HG02798 (cell line): ENCODE measurements around the gene PTPRN2.

Experiments used
- ATAC-seq: cut with Tn5 transposase; IDR thresholded peaks from one replicate; pipeline ENCODE4 v1.9.1; 2021; ENCODE audit warnings: mild to moderate bottlenecking; ENCODE audit not compliant: unreplicated experiment, poor library complexity

The PTPRN2 gene

DNA sequence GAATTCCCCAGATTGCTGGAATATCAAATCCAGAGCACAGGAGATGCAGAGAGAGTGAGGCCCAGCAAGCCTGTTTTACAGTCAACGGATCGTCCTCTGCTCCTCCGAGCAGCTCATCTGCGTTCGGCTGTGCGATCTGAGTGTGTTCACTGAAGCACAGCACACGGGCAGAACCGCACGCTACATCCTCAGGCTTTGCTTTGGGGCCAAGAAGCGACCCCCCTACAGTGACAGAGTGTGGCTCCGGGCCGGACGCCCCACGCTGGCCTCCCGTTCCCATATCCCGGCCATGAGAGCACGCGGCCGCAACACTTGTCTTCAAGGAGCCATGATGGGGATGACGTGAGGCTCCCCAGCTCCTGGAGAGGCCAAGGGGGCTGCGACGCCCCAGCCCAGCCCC, 819.4 kb downstream of the PTPRN2 start:
- ATAC-seq = no peak

DNA sequence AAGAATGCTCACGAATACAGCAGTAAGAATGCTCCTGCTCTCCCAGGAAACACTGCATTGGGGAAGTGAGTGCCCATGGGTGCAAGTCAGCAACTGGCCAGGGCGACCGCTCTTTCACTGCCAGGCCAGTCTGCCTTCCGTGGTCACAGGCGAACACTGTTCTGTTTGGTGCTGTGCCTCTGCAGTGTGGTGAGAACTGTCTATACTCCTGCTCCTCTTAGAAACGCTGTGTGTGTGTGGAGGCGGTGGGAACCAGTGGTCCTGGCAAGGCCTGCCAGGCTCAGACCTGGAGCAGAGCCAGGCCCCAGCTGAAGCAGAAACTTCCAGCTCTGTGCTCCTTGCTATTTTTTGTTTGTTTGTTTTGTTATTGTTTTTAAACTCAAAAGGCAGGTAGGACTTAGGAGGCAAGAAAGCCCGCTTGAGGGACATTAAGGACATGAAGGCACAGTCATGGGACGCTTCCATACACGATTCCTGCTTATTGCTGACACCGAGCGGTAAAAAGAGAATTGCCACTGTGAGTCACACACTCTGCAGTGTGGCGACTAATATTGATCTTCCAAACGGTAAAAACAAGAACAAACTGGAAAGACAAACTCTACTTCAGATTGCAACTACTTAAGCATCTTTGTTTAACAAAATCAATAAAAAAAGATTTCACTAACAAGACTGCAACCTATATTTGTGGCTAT, 820.0 kb downstream of the PTPRN2 start:
- ATAC-seq = no peak

DNA sequence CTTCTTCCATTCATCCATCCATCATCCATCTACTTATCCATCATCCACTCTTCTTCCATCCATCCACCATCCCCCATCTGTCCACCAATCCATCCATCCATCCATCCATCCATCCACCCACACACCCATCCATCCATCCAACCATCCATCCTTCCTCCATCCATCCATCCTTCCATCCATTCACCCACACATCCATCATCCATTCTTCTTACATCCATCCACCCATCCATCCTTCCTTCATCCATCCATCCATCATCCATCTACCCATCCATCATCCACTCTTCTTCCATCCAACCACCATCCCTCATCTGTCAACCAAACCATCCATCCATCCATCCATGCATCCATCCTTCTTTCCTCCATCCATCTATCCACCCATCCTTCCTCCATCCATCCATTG, 821.5 kb downstream of the PTPRN2 start:
- no peak for ATAC-seq

DNA sequence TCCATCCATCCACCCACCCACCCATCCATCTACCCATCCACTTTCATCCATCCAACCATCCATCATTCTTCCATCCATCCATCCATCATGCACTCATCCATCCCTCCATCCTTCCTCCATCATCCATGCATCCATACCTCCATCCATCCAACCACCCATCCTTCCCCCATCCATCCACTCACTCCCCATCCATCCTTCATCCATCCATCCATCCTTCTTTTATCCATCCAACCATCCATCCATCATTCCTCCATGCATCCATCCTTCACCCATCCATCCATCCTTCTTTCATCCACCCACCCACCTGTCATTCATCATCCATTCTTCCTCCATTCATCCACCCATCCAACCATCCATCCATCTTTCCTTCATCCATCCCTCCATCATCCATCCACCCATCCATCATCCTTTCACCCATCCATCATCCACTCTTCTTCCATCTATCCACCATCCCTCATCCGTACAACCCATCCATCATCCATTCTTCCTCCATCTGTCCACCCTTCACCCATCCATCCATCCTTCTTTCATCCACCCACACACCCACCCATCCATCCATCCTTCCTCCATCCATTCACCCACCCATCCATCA, 822.6 kb downstream of the PTPRN2 start:
- no peak for ATAC-seq

DNA sequence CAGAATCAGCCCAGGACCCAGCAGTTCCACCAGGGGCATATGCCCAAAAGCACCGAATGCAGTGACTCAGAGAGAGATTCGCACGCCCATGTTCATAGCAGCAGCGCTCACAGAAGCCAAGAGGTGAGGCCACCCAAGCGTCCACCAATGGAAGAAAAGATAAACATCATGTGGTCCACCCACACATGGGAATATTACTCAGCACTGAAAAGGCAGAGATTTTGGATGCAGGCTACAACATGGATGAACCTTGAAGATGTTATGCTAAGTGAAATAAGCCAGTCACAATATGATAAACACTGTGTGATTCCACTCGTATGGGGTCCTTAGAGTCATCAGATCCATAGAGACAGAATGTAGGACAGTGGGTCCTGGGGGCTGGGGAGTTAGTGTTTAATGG, 823.4 kb downstream of the PTPRN2 start:
- ATAC-seq = no peak

DNA sequence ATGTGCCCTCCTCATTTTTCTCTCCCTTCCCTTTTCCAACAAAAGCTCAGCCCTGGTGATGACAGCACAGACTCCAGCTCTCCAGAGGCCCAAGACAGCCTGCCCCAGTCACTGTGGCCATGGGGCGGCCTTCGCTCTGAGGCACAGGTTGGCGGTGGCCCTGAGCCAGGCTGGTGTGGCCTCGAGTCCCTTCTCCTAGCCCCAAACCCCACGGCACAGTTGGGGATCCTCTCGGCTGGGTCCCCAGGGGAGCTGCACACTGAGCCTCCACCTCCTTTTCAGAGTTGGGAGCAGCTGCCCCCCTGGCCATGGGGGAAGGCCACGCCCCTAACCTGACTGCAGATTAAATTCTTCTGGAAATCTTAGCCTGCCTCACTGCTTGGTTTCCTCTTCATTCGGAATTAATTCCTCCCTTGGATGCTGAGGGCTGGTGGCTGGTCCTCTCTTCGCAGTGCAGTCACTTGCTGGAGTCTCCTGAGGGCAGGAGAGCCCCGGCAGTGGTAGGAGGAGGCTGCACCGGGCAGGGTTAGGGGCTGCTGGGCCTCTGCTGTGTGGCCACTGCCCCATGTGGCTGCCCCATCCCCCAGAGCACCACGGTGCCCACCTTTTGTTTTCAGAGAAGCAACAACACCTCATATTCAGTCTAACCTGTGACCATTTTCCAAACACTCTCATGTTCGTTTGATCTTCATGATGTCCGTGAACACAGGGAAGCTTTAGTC, 824.2 kb downstream of the PTPRN2 start:
- no peak for ATAC-seq

DNA sequence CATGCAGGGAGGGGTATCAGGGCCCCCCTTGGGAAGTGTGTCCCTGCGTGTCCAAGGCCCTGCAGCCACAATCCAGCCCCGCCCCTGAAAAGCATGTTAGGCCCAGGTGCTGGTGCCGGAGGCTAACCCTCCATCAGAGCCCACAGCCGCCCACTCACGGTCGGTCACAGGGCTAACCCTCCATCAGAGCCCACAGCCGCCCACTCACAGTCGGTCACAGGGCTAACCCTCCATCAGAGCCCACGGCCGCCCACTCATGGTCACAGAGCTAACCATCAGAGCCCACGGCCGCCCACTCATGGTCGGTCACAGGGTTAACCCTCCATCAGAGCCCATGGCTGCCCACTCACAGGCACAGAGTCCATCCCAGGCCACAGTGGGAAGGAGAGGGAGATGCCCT, 824.8 kb downstream of the PTPRN2 start:
- ATAC-seq = no peak

DNA sequence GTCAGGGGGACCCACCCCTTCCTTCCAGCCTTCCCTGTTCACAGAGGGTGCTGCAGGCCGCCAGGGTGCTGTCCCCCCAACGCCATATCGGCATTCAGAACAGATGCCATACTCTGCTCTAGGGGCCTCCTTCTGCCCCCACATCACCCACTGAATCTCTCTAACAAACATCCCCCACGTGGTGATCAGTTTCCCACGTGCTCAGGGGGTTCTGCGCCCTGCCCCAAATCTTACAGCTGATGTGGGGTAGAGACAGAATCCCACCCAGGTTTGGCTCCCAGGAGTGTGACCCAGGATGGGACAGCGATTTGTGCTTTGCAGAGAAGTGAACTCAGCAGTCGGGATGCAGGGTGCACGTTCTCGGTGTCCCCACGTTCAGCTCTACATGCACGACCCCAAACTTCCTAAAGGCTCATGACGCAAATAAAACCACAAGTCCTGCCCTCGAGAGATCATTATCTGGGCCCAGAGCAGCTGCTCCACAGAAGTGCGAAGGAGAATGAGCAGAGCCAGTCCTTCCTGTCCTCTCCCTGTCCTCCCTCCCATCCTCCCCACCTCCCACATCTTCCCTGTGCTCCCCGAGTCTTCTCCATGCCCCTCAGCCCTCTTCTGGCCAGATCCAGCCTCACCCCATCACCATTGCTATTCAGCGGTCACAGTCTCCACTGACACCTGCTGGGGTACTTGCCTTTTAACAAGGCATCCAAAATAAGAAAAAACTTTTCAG, 827.5 kb downstream of the PTPRN2 start:
- no peak for ATAC-seq

DNA sequence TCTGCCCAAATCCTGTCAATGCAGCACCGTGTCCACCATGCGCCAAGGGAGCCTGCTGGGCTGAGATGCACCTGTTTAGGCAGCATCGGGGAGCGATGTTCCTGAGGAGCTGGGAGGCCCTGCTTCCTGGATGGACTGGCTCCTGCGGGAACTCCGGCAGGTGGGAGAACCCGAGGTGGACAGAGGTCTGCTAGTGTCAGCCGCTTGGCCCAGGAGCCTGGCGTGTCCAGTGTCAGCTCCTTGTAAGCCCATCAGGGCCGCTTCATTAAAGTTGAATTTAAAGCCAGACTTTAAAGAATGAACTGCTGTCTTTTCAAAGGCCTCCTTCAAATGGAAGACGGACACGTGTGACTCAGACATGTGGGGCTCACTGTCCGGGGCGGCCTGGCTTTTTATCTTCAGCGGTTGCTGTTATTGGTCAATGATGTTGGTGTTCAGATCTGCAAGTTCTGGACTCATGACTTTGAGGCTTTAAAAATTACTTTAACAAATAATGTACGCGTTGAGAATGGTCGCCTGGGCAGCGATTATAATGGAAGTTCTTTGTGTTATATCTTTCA, 828.3 kb downstream of the PTPRN2 start:
- no peak for ATAC-seq

DNA sequence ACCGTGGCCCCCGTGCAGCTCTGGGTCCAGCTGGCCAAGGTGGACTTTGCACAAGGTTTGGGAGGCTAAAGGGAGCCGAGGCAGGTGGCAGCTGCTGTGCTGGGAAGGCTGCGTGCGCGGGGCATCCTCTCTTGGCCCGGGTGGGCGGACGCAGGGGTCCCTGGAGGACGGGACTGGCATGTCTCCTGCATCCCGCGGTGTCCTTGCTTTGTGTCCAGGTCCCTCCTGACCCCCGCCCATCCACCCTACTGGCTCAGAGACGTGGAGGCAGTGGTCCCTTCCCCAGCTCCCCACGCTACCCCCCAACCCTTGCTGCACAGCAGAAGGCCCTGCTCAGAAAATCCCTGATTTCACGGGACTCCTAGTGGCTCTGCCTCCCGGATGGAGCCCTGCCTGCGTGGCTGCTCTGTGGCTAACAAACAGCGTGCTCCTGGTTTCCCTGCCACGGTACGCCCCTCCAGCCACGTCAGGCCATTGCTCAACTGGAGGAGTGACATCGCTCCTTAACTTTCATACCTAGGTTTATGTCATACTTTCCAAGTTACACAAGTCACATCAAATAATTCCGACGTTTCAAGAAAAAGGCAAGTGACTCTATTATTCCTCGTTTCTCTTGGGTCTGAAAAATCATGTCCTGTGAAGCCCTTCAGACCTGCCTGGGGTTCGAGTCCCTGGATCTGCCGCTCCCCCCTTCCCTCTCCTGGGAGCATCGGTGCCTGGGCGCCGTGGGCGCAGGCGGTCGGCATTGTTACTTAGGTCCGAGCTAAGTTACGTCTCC, 829.0 kb downstream of the PTPRN2 start:
- no peak for ATAC-seq

DNA sequence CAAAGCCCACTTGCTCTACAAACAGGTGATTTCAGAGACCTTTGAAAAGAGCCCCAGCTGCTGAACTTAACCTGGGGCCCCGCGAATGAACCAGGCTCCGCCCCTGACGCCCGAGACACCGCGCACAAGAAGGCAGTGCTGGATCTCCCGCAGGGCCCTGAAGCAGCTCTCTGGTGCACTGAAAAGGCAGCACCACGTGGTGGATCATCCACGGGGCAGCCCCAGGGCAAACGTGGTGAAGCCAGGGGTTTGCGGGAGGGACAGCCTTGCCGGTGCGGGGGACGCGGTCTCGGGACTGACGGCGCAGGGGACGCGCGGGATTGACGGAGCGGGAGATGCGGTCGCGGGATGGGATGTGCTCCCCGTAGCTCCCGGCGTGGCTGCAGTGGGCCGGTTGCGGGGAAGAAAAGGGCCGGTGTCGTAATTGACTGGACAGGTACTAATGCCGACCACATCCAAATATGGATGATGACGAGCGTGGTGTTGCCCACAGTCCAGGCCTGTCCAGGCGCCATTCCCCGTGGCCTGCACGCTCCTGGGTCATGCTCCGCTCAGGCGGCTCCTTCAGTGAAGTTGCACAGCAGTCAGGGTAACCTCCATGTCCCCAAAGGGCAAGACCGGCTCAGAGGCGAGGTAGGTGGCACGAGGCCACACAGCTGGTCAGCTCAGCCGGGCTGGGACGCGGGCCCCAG, 829.7 kb downstream of the PTPRN2 start:
- ATAC-seq = no peak

DNA sequence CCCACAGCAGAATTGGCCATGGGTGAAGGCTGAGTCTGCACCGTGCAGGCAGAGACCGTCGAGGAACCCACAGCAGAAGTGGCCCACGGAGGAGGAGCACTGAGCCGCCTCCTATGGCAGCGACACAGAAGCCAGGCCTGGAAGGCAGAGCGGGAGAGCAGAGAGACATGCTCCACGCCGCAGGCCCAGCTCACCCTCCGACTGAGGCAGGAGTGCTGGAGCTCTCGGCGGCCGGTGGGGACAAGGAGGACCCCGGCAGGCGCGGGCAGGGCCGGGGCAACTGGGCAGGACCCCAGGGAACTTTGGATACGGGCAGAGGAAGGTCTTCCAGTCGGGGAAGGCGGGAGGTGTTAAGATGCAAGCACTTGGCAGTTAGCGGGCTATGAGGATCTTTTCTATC, 830.4 kb downstream of the PTPRN2 start:
- ATAC-seq = no peak

DNA sequence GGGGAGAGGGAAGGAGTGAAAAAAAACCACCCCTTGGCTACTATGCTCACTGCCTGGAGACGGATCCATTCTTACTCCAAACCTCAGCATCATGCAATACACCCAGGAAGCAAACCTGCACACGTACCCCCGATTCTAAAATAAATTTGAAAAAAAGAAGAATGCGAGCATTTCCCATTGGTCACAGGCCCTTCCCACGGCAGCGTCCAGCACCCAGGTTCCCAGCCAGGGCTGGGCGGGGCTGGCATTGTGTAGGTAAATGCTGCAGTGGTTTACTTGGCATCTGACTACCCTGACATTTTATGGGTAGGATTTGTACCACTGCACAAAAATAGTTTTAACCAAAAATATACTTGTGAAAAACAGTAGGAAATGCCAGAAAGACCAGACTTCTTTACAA, 831.9 kb downstream of the PTPRN2 start:
- ATAC-seq = no peak

DNA sequence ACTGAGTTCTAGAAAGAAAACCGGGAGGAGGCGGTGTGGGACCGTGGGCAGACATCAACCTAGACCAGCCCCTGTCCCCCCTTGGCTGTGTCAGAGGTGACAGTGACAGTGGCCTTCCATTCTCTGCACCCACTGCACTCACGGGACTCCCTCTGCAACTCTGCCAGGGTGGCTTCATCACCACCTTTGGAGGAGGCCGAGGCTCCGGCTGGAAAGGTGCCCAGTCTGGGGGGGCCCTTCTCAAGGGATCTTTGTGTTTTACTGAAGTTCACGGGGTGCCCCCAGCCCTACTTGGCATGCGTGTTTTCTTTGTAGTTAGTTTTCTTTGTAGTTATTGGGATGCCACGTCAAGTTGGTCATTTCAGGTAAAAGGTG, 833.2 kb downstream of the PTPRN2 start:
- no peak for ATAC-seq

DNA sequence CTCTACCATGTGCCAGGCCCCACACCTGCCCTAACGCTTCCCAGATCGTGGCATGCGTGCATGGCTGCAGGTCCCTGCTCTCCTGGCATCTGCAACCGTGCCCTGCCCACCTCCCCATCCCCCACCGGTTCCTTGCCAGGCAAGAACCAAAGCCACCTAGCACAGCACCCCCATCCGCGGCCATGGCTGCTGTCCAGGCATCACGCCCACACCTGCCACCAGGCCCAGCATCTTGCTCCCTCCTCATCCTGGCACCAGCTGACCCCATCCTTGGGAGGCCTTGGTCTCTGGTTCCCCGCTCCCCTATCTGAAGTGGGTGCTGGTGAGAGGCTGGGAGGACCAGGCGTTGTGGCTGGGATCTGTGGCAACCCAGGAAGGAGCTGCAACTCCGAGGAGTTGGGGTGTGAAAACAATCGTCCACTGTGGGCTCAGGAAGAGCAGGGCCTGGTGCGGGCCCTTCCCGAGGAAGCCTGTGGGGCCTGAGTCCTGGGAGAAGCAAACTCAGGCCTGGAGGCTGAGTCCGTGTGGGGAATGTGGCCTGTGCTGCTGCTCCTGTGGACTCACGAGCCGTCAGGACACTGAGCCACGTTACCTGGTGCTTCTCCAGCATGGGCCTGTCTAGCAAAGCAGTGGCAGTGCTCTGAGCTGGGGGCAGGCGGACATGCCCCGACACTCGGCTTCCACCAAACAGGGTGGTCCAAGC, 833.8 kb downstream of the PTPRN2 start:
- ATAC-seq = no peak

DNA sequence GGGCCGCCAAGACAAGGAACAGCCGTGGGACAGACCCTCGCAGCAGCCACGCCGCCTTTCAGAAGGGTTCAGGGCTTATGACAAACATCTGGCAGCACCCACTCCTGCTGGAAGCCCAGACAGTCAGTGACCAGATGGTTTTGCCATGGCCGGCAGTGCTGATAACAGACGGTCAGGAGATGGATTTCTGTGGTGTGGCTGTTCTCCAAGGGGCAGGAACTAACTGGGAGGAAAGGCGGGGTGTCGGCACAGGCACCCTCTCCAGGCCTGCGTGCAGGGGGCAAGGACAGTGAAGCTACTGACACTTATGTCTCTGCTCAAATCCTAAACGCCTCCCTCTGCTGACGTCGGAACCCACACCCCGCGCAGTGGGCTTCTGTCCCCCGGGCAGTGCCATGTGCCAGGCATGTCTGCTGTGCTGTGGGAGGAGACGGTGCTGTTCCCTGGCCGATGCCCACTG, 834.8 kb downstream of the PTPRN2 start:
- ATAC-seq = no peak

DNA sequence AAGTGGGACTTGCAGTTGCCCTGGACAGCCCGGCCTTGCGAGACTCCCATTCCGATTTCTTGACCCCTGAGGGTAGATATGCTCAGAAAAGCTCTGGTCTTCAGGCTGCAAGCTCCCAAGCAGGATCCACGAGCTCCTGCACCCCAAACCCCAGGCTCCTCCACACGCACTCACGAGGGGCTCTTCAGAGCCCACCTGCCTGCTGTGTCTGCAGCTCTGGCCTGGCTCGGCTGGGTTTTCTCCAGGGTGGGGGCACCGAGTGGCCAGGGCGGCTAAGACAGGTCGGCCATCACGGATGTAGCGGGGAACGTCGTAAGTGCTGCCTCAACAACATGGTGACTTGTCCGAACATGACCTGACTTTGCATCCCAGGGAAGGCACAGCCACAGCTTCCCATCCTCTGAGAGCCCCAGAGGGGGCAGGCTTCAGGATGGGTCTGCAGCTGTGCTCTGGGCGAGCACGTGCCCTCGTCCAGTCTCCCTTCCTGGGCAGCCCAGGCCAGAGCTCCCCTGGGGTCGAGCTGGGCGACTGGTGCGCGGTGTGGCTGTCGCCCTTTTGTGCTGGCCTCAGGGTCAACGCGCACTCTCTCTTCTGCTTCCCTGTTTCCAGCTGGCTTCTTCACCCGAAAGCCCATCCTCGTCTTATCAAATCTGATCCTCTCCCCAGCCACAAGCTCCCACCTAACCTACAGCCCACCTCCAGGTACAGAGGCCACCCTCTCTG, 835.5 kb downstream of the PTPRN2 start:
- ATAC-seq = no peak

DNA sequence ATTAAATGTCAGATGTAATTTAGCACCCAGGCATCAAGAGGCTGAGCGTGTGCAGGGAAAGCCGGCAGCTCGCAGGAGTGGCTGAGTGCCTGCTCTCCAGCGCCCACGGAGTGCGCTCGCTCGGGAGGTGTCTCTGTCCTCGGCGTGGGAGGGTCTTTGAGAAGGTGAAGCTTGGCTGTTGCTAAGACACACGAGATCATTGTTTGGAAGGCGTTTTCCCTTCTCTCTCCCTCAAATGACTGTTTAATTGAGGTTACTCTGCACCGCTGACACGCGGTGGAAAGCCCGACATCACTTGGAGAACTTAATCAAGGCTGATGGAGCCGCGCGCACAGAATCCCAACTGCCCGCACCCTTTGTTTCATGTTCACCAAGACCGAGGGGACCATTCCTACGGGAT, 836.2 kb downstream of the PTPRN2 start:
- ATAC-seq = no peak
